ENCODE data around the gene CIRBP. TPM values are rescaled to one million over a fixed set of nuclear protein-coding genes. Genes with fewer than 3 reads are reported as not detected.

Gene CIRBP
- total RNA-seq, 1 experiment from 2014 or later, result 331 TPM

- Mint-ChIP-seq H3K9me3 (ENCODE audit: unreplicated experiment) (no peaks in the 10 kb centered on the region), H3K4me3 (ENCODE audit: unreplicated experiment) (no peak overlapping the region), H3K36me3 (ENCODE audit: insufficient read depth, unreplicated experiment) (peaks cover 6% of the 10 kb centered on the region), H3K27ac (ENCODE audit: unreplicated experiment) (no peak overlapping the region), H3K27me3 (ENCODE audit: insufficient read depth, unreplicated experiment) (no peaks in the 10 kb centered on the region), H3K4me1 (ENCODE audit: low read depth, unreplicated experiment) (peaks cover 6% of the 10 kb centered on the region)
- Histone ChIP-seq H3K4me1 (peaks cover 45% of the 10 kb centered on the region), H3K4me3 (ENCODE audit: low read depth, low read length) (no peak overlapping the region), H3K36me3 (ENCODE audit: control insufficient read depth, insufficient read depth, low read length) (no peaks in the 10 kb centered on the region), H3K9me3 (no peaks in the 10 kb centered on the region), H3K27me3 (replicated peaks; ENCODE audit: control insufficient read depth, insufficient read depth, low read length) (no peaks in the 10 kb centered on the region)
- ChIA-PET POLR2A (no interaction called here), CTCF (no interaction called here)
- DNase-seq, result no peak
- no TSS peak for BruUV-seq (replicated peaks)
- TF ChIP-seq CTCF (IDR thresholded peaks at IDR 0.05; ENCODE audit: insufficient read depth in 1 of 2, low read depth in 1 of 2, low read length in 1 of 2, severe bottlenecking in 1 of 2, unreplicated experiment in 1 of 2), result no peak
- intact Hi-C loops (cut with micrococcal nuclease; ENCODE audit: unreplicated experiment), result no loop called here
Measured at GRCh38 chr19:1288833-1289685, 19.9 kb downstream of the CIRBP start.

- no peak overlapping the region for H3K4me3 Mint-ChIP-seq (ENCODE audit: unreplicated experiment)
- TF ChIP-seq CTCF (IDR thresholded peaks at IDR 0.05; ENCODE audit: insufficient read depth in 1 of 2, low read depth in 1 of 2, low read length in 1 of 2, severe bottlenecking in 1 of 2, unreplicated experiment in 1 of 2), result no peak
- intact Hi-C loops (cut with micrococcal nuclease; ENCODE audit: unreplicated experiment), result loop anchor here (10.0 kb wide), 1 partner anchor 1255 kb away; no protein-coding TSS in a partner anchor
- CTCF ChIA-PET, result no interaction called here
- no peaks in the 10 kb centered on the region for H3K9me3 Mint-ChIP-seq (ENCODE audit: unreplicated experiment)
- BruUV-seq (replicated peaks), result no TSS peak
- Histone ChIP-seq H3K36me3 (ENCODE audit: control insufficient read depth, insufficient read depth, low read length) (no peaks in the 10 kb centered on the region), H3K4me1 (peaks cover 39% of the 10 kb centered on the region), H3K9me3 (no peaks in the 10 kb centered on the region), H3K4me3 (ENCODE audit: low read depth, low read length) (no peak overlapping the region), H3K27me3 (replicated peaks; ENCODE audit: control insufficient read depth, insufficient read depth, low read length) (no peaks in the 10 kb centered on the region)
- H3K27me3 Mint-ChIP-seq (ENCODE audit: insufficient read depth, unreplicated experiment), result no peaks in the 10 kb centered on the region
- H3K27ac Mint-ChIP-seq (ENCODE audit: unreplicated experiment), result no peak overlapping the region
- H3K4me1 Mint-ChIP-seq (ENCODE audit: low read depth, unreplicated experiment), result peaks cover under 1% of the 10 kb centered on the region
- no peak for DNase-seq
- POLR2A ChIA-PET, result no interaction called here
- H3K36me3 Mint-ChIP-seq (ENCODE audit: insufficient read depth, unreplicated experiment), result peaks cover under 1% of the 10 kb centered on the region
Measured at GRCh38 chr19:1289686-1290025, 20.5 kb downstream of the CIRBP start.

GRCh38 chr19:1290196-1290702 is 21.1 kb downstream of the CIRBP start:
- CTCF ChIA-PET, result no interaction called here
- intact Hi-C loops (cut with micrococcal nuclease; ENCODE audit: unreplicated experiment), result loop anchor here (10.0 kb wide), 1 partner anchor 1255 kb away; no protein-coding TSS in a partner anchor

More at GRCh38 chr19:1290196-1290702, 21.1 kb downstream of the CIRBP start:
- no peaks in the 10 kb centered on the region for H3K9me3 ChIP-seq
- Mint-ChIP-seq H3K4me1 (ENCODE audit: low read depth, unreplicated experiment) (no peaks in the 10 kb centered on the region), H3K9me3 (ENCODE audit: unreplicated experiment) (no peaks in the 10 kb centered on the region), H3K4me3 (ENCODE audit: unreplicated experiment) (no peak overlapping the region), H3K36me3 (ENCODE audit: insufficient read depth, unreplicated experiment) (no peaks in the 10 kb centered on the region), H3K27me3 (ENCODE audit: insufficient read depth, unreplicated experiment) (no peaks in the 10 kb centered on the region), H3K27ac (ENCODE audit: unreplicated experiment) (no peak overlapping the region)
- no peaks in the 10 kb centered on the region for H3K27me3 ChIP-seq (replicated peaks; ENCODE audit: control insufficient read depth, insufficient read depth, low read length)
- no peak for DNase-seq
- H3K36me3 ChIP-seq (ENCODE audit: control insufficient read depth, insufficient read depth, low read length), result no peaks in the 10 kb centered on the region
- TF ChIP-seq CTCF (IDR thresholded peaks at IDR 0.05; ENCODE audit: insufficient read depth in 1 of 2, low read depth in 1 of 2, low read length in 1 of 2, severe bottlenecking in 1 of 2, unreplicated experiment in 1 of 2), result no peak
- no TSS peak for BruUV-seq (replicated peaks)
- POLR2A ChIA-PET, result no interaction called here
- no peak overlapping the region for H3K4me3 ChIP-seq (ENCODE audit: low read depth, low read length)
- peaks cover 33% of the 10 kb centered on the region for H3K4me1 ChIP-seq
